ENCODE results near the gene CATSPER4.

The CATSPER4 gene

DNA sequence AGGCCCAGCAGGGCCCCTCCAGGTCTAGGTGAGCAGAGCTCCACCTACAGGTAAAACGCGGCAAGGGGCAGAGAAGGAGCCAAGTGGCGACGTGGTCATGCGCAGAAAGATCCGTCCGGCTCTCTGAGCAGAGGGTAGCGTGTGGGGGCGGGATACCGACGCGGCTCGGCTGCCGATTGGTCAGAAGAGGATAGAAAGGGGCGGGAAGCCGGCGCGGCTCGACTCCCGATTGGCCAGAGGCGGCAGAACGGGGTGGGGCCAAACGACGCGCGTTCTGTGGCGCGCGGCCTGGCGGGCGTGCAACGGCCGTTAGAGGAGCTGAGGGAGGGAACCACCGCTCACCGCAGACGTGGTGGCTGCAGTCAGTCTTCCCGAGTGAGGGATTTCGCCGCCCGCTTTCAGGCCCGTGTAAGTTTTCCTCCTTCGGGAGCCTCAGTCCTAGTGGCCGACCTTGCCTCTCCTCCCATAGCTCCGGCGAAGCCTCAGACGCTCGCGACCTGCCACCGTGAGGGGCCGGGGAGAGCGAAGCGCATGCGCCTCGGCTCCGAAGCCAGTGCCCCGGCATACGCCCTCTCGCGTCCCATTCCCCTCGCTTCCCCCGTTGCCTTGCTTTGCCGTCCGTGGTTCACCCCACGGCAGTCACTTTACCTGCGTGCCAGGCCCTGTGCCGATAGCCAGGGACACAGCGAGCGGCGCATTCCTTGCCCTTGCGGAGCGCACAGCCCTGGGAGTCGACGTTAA, 43.7 kb downstream of the CATSPER4 start, which contains the start of gene CEP85:
CEP85 (plus strand) TSS at position 298 of the 741 bp plus-strand sequence. CDS start 5,584 bp downstream, outside the sequence.
- FAIRE-seq = peak; percentile 100
- peak; percentile 99 for DNase-seq (ENCODE audit: extremely low spot score, insufficient read length, low read depth)

- DNase-seq (ENCODE audit: extremely low spot score, insufficient read length, low read depth) (no peak), FAIRE-seq (peak; percentile 73)
Observed at GRCh38 chr1:26234644-26235370, 44.4 kb downstream of the CATSPER4 start.

GRCh38 chr1:26237230-26237966, 47.0 kb downstream of the CATSPER4 start:
- DNase-seq (ENCODE audit: extremely low spot score, insufficient read length, low read depth) (no peak), FAIRE-seq (peak; percentile 21)

DNA sequence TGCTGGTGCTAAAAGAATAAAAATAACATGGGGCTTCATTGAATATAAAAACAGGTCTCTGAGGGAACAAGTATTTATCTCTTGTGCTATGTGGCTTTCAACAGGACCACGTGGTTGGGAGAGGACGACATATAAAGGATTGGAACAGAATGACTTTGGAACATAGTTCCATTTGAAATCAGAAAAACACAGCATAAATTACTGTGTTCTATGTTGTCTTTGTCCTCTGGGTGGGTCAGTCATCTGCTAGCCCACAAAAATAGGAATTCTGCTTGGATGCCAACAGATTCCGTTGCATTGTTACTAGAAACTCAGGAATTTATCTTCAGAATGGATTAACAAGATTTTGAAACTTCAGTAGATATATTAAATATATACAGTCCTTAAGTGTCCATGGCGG, 49.5 kb downstream of the CATSPER4 start:
- FAIRE-seq (no peak), DNase-seq (ENCODE audit: extremely low spot score, insufficient read length, low read depth) (no peak)

All from GM18507 (cell line).